GM19455 (cell line): ENCODE measurements around the gene TFPI.
"Not testable (repeated sequence)": the region's sequence is repeated elsewhere in the genome, so short reads cannot be mapped to it uniquely, and the experiment has no call there.

Experiments used
- ATAC-seq: cut with Tn5 transposase; IDR thresholded peaks from one replicate; pipeline ENCODE4 v1.9.1; 2021; ENCODE audit not compliant: unreplicated experiment

Gene TFPI

DNA sequence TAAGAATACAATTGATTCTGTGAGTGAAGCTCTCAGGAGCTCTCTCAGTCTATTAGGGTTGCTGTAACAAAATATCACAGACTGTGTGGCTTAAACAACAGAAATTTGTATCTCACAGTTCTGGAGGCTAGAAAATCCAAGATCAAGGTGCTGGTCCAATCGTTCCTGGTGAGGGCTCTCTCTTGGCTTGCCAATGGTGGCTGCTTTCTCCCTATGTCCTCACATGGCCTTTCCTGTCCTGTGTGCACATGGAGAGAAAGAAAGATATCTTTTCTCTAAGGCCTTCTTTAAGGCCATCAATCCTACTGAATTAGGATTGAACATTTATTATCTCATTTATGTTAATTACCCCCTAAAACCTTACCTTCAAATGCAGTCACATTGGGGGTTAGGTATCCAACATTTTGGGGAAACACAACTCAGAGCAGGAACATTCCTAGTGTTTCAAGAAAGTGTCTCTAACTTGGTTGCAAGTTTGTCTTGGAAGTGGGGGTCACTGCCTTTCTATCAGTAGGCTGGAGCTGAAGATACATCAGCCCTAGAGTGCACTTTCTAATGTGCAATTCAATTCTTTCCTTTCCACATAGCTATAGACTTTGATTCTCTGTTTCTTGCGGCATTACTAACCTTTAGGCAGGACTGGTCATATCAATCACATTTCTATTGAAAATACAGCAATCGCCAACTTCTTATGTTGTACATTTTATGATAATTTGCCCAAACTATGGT lies 24.8 kb downstream of the TFPI start:
- no peak for ATAC-seq

DNA sequence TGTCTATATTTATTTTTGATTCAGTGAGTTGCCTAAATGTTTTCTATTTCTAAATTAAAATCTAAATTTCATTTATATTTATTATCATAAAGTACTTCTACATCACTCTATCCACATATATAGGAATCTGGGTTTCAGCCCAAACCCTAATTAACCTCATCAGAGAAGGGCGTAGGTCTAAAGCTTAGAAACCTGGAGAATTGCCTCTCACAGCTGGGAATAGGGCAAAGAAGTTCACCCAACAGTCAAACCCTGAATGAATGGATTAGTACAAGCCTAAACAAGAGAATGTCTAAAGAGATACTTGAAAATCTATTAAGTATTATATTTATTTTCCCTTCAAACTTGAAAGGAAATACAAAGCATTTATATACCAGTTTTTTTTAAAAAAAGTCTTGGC lies 26.2 kb downstream of the TFPI start:
- no peak for ATAC-seq

DNA sequence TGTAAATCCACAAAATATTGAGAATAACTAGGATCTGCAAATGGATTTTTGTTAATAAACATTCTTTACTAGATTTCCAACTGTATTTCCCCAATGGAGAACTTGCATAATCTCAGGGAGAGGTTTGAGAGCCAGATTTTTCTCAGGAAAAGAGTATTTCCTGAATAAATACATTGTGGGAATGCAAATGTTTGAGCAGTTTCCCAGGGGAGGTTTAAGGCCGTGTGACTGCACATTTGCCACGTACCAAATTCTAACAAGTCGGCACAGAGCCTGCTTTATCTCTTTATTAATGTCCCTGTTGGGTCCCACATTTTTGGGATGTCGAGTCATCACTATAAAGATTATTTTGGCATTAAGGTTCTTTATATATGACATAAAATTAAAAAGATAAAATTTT lies 27.0 kb downstream of the TFPI start:
- no peak for ATAC-seq

DNA sequence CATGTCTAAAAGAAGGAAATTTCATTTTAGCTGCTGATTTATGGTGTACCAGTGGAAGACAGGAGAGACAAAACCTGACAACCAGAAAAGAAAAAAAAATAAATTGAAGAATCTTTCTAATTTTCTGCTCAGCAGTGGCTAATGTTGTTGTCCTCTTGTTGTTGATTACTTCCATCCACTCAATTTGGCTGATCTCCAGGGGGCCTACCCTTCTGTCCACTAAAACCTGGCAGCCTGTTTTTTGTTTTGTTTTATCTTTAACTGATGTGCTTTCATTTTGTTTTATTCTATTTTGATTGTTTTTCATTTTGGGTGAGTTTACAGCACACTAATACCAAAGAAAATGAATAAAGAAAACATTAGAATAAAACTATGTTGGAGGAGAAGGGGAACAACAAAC lies 27.4 kb downstream of the TFPI start:
- no peak for ATAC-seq

DNA sequence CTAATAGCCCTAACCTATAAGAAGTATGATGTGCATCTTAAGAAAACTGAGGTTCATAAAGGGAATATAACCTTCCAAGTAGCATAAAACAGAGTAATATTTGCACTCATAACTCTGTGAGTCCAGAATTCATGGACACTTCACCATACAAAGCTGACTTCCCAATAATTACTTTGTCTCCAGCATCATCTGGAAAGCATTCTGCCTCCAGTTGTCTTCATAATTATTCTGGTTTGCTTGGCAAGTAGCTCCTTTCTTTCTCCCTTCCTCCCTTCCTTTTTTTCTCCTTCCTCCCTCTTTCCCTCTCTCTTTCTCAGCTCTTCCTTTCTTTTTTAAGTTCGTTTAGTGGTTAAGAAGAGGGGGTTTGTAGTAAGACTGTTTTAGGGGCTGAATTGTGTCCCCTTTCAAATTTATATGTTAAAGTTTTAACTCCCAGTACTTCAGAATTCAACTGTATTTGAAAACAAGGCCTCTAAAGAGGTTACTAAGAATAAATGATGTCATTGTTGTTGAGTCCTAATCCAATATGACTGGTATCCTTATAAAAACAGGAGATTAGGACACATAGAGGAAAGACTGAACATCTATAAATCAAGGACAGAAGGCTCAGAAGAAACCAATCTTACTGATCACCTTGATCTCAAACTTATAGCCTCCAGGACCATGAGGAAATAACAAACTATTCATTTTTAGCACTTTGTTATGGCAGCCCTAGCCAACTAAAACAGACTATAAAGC lies 28.9 kb downstream of the TFPI start:
- ATAC-seq: no peak

DNA sequence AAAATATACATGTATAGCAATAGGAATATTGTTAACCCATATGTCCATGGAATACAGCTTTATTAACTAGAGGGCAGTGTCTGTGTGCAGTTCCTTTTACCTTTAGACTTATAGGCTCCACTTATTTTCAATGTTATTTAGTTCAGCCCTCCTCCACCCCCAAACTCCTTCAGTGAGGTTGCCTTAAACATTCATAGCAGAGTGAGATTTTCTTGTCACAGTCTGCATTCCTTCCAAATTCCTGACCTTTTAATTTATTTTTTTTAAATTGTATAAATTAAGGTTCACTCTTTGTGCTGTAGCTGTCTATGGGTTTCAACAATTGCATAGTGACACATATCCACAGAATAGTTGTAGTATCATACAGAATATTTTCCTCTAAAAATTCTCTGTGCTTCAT lies 30.9 kb downstream of the TFPI start:
- ATAC-seq: no peak

DNA sequence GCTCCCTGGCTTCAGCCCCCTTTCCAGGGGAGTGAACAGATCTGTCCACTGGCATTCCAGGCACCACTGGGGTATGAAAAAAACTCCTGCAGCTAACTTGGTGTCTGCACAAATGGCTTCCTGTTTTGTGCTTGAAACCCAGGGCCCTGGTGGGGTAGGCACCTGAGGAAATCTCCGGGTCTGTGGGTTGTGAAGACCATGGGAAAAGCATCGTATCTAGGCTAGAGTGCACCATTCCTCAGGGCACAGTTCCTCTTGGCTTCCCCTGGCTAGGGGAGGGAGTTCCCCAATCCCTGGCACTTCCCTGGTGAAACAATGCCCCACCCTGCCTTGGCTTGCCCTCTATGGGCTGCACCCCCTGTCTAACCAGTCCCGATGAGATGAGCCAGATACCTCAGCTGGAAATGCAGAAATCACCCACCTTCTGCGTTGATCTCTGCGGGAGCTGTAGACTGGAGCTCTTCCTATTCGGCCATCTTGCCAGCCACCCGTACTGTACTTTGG lies 34.1 kb downstream of the TFPI start:
- no peak for ATAC-seq

DNA sequence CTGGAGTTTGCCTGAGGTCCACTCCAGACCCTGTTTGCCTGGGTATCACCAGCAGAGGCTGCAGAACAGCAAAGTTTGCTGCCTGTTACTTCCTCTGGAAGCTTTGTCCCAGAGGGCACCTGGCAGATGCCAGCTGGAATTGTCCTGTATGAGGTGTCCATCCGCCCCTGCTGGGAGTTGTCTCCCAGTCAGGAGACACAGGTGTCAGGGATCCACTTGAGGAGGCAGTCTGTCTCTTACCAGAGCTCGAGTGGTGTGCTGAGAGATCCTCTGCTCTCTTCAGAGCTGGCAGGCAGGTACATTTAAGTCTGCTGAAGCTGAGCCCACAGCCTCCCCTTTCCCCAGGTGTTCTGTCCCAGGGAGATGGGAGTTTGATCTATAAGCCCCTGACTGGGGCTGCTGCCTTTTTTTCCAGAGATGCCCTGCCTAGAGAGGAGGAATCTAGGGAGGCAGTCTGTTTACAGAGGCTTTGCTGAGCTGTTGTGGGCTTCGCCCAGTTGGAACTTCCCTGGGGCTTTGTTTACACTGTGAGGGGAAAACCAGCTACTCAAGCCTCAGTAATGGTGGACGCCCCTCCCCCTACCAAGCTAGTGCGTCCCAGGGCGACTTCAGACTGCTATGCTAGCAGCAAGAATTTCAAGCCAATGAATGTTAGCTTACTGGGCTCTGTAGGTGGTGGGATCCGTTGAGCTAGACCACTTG lies 34.7 kb downstream of the TFPI start:
- no peak for ATAC-seq

DNA sequence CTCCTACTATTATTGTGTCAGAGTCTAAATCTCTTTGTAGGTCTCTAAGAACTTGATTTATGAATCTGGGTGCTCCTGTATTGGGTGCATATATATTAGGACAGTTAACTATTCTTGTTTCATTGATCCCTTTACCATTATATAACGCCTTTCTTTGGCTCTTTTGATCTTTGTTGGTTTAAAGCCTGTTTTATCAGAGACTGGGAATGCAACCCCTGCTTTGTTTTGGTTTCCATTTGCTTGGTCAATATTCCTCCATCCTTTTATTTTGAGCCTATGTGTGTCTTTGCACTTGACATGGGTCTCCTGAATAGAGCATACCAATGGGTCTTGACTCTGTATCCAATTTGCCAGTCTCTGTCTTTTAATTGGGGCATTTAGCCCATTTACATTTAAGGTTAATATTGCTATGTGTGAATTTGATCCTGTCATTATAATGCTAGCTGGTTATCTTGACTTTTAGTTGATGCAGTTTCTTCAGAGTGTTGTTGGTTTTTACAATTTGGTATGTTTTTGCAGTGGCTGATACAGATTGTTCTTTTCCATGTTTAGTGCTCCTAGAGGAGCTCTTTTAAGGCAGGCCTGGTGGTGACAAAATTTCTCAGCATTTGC lies 36.4 kb downstream of the TFPI start:
- ATAC-seq: not testable (repeated sequence)

DNA sequence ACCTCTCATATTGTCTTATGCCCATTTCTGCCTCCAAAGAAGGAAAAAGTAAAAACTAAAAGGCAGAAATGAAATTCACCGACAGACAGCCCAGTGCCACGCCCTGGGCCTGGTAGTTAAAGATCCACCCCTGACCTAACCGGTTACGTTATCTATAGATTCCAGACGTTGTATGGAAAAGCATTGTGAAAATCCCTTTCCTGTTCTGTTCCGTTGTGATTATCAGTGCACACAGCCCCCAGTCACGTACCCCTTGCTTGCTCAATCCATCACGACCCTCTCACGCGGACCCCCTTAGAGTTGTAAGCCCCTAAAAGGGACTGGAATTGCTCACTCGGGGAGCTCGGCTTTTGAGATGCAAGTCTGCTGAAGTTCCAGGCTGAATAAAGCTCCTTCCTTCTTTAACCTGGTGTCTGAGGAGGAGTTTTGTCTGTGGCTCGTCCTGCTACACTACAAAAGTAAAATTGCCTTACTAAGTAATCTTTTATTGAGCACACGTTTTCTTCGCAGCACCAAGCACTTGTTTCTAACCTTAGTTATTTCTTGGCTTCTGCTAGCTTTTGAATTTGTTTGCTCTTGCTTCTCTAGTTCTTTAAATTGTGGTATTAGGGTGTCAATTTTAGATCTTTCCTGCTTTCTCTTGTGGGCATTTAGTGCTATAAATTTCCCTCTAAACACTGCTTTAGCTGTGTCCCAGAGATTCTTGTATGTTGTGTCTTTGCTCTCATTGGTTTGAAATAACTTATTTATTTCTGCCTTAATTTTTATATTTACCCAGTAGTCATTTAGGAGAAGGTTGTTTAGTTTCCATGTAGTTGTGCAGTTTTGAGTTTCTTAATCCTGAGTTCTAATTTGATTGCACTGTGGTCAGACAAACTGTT lies 37.4 kb downstream of the TFPI start:
- ATAC-seq: not testable (repeated sequence)

DNA sequence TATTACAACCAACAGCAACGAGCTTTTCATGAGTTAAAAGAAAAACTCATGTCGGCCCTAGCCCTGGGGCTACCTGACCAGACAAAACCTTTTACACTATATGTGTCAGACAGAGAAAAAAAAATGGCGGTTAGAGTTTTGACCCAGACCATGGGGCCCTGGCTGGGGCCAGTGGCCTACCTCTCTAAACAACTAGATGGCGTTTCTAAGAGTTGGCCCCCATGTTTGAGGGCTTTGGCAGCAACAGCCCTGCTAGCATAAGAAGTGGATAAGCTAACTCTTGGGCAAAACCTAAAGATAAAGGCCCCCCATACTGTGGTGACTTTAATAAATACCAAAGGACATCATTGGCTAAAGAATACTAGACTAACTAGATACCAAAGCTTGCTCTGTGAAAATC lies 39.3 kb downstream of the TFPI start:
- no peak for ATAC-seq

DNA sequence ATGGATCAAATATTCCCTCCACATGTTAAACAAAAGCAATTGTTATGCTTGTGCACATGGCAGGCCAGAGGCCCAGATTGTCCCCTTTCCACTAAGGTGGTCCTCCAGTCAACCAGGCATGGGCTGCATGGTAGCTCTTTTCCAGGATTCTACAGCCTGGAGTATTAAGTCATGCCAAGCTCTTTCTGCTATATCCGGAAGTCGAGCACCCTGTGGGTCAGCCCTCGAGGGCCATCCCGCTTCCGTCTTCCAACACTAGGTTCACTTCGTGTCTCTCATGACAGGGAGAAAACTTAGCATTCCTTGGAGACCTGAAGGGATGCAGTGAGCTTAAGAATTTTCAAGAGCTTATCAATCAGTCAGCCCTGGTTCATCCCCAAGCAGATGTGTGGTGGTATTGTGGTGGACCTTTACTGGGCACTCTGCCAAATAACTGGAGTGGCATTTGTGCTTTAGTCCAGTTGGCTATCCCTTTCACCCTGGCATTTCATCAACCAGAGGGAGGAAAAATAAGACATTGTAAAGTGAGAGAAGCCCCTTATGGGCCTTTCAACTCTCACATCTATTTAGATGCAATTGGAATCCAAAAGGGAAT lies 39.9 kb downstream of the TFPI start:
- ATAC-seq: not testable (repeated sequence)

DNA sequence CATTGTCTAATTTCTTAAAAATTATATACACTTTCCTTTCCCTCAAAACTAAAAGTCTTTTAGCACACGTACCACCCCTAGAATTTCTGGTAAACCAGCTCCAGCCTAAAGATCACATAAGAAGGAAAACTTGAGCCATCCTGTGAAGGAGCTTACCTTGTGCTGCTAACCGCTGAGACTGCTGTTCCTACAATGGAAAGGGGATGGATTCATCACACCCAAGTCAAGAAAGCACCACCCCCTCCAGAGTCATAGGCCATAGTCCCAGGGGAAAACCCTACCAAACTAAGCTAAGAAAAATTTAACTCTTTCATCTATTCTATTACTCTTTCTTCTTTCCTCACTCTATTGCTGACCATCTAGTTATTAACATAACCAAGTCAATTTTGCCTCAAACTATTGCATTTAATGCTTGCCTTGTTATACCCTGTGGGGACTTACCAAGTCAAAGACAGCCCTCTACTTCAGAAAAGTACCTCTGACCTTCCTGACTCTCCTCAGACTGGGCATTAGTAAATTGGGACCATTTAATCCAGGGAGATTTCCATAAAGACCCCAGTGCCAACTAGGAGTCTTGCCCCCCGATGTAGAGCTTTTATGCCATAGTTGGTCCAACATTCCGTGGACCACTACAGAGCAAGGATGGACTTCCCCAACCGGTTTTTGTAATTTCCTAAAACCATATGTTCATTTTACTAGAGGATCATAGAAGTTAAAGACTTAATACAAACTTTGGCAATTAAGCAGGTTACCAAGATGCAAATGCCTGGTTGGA lies 40.6 kb downstream of the TFPI start:
- ATAC-seq: not testable (repeated sequence)

DNA sequence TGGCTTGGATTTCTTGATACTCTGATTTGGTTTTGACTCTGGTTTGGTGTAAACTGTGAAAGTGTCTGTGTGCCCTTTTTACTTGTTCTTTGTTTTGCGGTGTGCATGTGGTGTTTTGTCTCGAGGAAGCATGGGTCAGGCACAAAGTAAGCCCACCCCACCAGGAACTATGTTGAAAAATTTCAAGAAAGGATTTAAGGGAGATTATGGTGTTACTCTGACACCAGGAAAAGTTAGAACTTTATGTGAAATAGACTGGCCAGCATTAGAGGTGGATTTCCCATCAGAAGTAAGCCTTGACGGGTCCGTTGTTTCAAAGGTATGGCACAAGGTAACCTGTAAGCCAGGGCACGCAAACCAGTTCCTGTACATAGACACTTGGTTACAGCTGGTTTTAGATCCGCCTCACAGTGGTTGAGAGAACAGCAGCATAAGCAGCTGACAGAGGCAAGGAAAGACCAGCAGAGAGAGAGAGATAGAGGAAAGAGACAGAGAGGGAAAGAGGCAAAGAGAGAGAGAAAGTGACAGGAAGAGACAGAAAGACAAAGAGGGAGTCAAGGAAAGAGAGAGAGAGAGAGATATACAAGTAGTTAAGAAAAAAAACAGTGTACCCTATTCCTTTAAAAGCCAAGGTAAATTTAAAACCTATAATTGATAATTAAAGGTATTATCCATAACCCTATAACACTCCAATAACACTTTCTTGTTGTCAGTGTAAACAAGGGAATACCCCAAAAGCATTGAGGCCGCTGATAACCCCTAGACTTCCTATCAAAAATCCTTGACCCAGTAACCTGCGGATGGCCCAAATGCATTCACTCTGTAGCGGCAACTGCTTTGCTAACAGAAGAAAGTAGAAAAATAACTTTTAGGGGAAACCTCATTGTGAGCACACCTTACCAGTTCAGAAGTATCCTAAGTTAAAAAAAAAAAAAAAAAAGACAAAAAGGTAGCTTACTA lies 42.6 kb downstream of the TFPI start:
- no peak for ATAC-seq

DNA sequence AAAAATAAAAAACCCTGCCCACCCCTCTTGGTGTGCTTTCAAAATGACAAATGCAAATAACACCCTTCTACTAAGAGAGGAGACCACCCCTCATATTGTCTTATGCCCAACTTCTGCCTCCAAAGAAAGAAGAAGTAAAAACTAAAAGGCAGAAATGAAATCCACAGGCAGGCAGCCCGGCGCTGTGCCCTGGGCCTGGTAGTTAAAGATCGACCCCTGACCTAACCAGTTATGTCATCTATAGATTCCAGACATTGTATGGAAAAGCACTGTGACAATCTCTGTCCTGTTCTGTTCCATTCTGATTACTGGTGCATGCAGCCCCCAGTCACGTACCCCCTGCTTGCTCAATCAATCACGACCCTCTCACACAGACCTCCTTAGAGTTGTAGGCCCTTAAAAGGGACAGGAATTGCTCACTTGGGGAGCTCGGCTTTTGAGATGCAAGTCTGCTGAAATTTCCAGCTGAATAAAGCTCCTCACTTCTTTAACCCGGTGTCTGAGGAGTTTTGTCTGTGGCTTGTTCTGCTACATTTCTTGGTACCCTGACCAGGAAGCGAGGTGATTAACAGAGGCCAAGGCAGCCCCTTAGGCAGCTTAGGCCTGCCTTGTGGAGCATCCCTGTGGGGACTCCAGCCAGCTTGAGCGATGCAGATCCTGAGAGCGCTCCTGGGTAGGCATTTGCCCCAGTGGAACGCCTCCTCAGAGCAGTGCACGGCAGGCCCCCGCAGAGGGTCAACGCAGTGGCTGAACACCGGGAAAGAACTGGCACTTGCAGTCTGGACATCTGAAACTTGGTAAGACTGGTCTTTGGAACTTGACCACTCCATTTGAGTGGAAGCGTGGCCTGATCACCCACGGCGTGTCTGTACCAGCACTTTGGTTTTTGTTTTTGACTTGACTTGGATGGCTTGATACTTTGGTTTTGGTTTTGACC lies 43.5 kb downstream of the TFPI start:
- ATAC-seq: not testable (repeated sequence)

DNA sequence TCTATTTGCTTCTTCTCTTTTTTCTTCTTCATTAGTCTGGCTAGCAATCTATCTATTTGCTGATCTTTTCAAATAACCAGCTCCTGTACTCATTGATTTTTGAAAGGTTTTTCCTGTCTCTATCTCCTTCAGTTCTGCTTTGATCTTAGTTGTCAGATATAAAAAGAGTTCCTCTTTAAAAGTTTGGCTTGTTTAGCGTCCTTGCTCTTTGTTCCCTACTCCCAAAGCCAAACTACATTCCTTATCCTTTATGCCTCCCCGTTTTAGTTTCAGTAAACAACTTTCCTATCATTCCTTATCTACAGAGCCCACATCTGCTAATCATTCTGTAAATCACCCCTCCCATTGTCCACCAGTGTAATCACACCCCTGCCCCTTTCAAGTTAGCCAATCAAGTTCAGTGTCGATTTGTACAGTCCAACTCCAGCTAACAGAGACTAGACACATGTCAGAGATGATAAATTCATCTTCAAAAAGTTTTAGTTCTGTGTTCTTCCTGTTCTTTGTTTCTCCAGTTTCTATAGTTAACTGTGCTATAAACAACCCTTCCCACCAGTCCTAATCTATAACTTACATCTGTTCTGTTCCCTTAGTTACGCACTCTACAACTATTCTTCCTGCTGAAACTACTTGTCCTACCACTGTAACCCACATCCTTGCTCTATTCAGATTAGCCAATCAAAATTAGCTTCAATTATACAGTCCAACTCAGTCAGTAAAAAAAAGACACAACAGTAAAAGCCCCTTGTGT lies 44.4 kb downstream of the TFPI start:
- no peak for ATAC-seq
